ENCODE results near the gene CHCHD10.

DNA sequence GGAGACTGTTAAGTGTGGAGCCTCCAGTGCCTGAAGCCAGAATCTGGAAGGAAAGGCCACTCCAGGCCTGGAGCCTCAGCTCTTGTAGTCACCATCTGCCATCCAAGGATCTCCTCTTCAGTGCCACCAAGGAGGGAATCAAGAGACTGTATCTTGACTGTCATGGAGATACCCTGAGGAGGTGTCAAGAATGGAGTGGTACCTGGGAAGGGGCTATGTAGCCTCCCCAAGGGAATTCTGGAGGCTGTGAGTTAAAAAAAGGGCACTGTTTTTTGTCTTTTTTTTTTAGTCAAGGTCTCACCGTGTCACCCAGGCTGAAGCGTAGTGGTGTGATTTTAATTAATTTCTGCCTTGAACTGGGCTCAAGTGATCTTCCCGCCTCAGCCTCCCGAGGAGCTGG is 8.2 kb downstream of the CHCHD10 start:
- TF ChIP-seq, protein P1, sequence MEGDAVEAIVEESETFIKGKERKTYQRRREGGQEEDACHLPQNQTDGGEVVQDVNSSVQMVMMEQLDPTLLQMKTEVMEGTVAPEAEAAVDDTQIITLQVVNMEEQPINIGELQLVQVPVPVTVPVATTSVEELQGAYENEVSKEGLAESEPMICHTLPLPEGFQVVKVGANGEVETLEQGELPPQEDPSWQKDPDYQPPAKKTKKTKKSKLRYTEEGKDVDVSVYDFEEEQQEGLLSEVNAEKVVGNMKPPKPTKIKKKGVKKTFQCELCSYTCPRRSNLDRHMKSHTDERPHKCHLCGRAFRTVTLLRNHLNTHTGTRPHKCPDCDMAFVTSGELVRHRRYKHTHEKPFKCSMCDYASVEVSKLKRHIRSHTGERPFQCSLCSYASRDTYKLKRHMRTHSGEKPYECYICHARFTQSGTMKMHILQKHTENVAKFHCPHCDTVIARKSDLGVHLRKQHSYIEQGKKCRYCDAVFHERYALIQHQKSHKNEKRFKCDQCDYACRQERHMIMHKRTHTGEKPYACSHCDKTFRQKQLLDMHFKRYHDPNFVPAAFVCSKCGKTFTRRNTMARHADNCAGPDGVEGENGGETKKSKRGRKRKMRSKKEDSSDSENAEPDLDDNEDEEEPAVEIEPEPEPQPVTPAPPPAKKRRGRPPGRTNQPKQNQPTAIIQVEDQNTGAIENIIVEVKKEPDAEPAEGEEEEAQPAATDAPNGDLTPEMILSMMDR (IDR thresholded peaks at IDR 0.05): no peak
- TF ChIP-seq EP300 (IDR thresholded peaks at IDR 0.05): no peak
- TF ChIP-seq POLR2A (IDR thresholded peaks at IDR 0.05): no peak
